Esophagus squamous epithelium (tissue), 4 donors: ENCODE data around the gene ZFP91.
A peak's percentile ranks its signal among the peaks of the same experiment; 100 is the strongest.

ENCODE experiments used
- POLR2A ChIP-seq, 4 donors: fragments of 450-650 bp; IDR thresholded peaks; one replicate each; pipeline ENCODE4 v1.6.1; 2017; ENCODE audit warnings: antibody characterized with exemption in 4 of 4, mild to moderate bottlenecking in 4 of 4, moderate library complexity in 3 of 4
- TF ChIP-seq, protein P1 (sequence below), 6 experiments: fragments of 450-650 bp in 4 of 6; fragments of 200-600 bp in 2 of 6; sonication (generic) in 2 of 6; IDR thresholded peaks; one replicate each; pipeline ENCODE4 v1.5.1; 2016 to 2019; ENCODE audit warnings: antibody characterized with exemption in 6 of 6, mild to moderate bottlenecking in 4 of 6, moderate library complexity in 4 of 6

- TF ChIP-seq, protein P1, sequence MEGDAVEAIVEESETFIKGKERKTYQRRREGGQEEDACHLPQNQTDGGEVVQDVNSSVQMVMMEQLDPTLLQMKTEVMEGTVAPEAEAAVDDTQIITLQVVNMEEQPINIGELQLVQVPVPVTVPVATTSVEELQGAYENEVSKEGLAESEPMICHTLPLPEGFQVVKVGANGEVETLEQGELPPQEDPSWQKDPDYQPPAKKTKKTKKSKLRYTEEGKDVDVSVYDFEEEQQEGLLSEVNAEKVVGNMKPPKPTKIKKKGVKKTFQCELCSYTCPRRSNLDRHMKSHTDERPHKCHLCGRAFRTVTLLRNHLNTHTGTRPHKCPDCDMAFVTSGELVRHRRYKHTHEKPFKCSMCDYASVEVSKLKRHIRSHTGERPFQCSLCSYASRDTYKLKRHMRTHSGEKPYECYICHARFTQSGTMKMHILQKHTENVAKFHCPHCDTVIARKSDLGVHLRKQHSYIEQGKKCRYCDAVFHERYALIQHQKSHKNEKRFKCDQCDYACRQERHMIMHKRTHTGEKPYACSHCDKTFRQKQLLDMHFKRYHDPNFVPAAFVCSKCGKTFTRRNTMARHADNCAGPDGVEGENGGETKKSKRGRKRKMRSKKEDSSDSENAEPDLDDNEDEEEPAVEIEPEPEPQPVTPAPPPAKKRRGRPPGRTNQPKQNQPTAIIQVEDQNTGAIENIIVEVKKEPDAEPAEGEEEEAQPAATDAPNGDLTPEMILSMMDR (IDR thresholded peaks at IDR 0.05) = peak; percentile 75 to 88 (median 84)
- TF ChIP-seq POLR2A (IDR thresholded peaks at IDR 0.05) = no peak
Measured at GRCh38 chr11:58654079-58654907, 75.4 kb downstream of the ZFP91 start.
